Caco-2 (cell line): ENCODE data around the gene TJAP1. TPM values are rescaled to one million over a fixed set of nuclear protein-coding genes. Genes with fewer than 3 reads are reported as not detected.
A peak's percentile ranks its signal among the peaks of the same experiment; 100 is the strongest.

ENCODE experiments used
- BruUV-seq: library from RNA; stranded (reverse); fragments of 400-500 nt; replicated peaks from 2 replicates; lab custom pipeline; 2021; lab: Mats Ljungman, UMichigan
- CTCF ChIA-PET: fragments of 300-600 bp; sonication (Branson Sonifier 250); formaldehyde crosslinking; loops from one replicate; lab custom pipeline; 2022; ENCODE audit warnings: antibody characterized with exemption; lab: Charles Lee
- POLR2A ChIA-PET: fragments of 300-600 bp; sonication (Branson Sonifier 250); formaldehyde crosslinking; loops from one replicate; lab custom pipeline; 2022; ENCODE audit warnings: antibody characterized with exemption; lab: Charles Lee
- DNase-seq, 2 experiments: peaks; one replicate each; pipeline versions ENCODE4 v3.0.0 to v3.0.0-alpha.2; 2020 to 2022
- H3K27me3 ChIP-seq: replicated peaks from 2 replicates; pipeline ENCODE4 v1.6.0; 2011; ENCODE audit warnings: low read length; ENCODE audit not compliant: control insufficient read depth, insufficient read depth
- H3K36me3 ChIP-seq: 2 replicates; pipeline ENCODE4 v1.5.1; 2011; ENCODE audit warnings: low read length; ENCODE audit not compliant: control insufficient read depth, insufficient read depth
- H3K4me1 ChIP-seq: fragments of 250-450 bp; sonication (Bioruptor Pico); 2 replicates; pipeline ENCODE4 v1.5.1; 2020; ENCODE audit warnings: mild to moderate bottlenecking
- H3K4me3 ChIP-seq: 2 replicates; pipeline ENCODE4 v1.5.1; 2011; ENCODE audit warnings: low read depth, mild to moderate bottlenecking, control low read depth, low read length
- H3K9me3 ChIP-seq: fragments of 250-450 bp; sonication (Bioruptor Pico); 2 replicates; pipeline ENCODE4 v1.5.1; 2020; ENCODE audit warnings: mild to moderate bottlenecking, moderate library complexity
- H3K27ac Mint-ChIP-seq: one replicate; pipeline ENCODE4 v1.8.0; 2022; ENCODE audit warnings: mixed read lengths; ENCODE audit not compliant: unreplicated experiment
- H3K27me3 Mint-ChIP-seq: one replicate; pipeline ENCODE4 v1.8.0; 2022; ENCODE audit warnings: mixed read lengths; ENCODE audit not compliant: insufficient read depth, unreplicated experiment
- H3K36me3 Mint-ChIP-seq: one replicate; pipeline ENCODE4 v1.8.0; 2022; ENCODE audit warnings: mild to moderate bottlenecking, mixed read lengths; ENCODE audit not compliant: insufficient read depth, unreplicated experiment
- H3K4me1 Mint-ChIP-seq: one replicate; pipeline ENCODE4 v1.8.0; 2022; ENCODE audit warnings: low read depth, mixed read lengths; ENCODE audit not compliant: unreplicated experiment
- H3K4me3 Mint-ChIP-seq: one replicate; pipeline ENCODE4 v1.8.0; 2022; ENCODE audit warnings: mild to moderate bottlenecking, moderate library complexity, mixed read lengths; ENCODE audit not compliant: unreplicated experiment
- H3K9me3 Mint-ChIP-seq: one replicate; pipeline ENCODE4 v1.8.0; 2022; ENCODE audit warnings: mixed read lengths; ENCODE audit not compliant: unreplicated experiment
- CTCF ChIP-seq, 2 experiments: fragments of 200-600 bp in 1 of 2; IDR thresholded peaks; 1 replicate in 1 of 2; 2 replicates in 1 of 2; pipeline versions ENCODE4 v1.5.1 to v1.8.0; 2011 to 2022; ENCODE audit warnings: antibody characterized with exemption in 1 of 2, control low read depth in 1 of 2, inconsistent platforms in 1 of 2, low read depth in 1 of 2, low read length in 1 of 2, mild to moderate bottlenecking in 1 of 2, moderate library complexity in 1 of 2; ENCODE audit not compliant: insufficient read depth in 1 of 2, severe bottlenecking in 1 of 2, unreplicated experiment in 1 of 2
- intact Hi-C: fragments of 100-400 bp; cut with micrococcal nuclease; formaldehyde crosslinking; loops from one replicate; pipeline ENCODE4 v1.10.0; 2022; ENCODE audit not compliant: unreplicated experiment
- total RNA-seq: library from RNA; stranded (reverse); gene quantifications from 2 replicates; pipeline ENCODE4 v1.2.3, GENCODE V29; 2022

Gene TJAP1
- total RNA-seq, 1 experiment from 2014 or later: 34.0 TPM

DNA sequence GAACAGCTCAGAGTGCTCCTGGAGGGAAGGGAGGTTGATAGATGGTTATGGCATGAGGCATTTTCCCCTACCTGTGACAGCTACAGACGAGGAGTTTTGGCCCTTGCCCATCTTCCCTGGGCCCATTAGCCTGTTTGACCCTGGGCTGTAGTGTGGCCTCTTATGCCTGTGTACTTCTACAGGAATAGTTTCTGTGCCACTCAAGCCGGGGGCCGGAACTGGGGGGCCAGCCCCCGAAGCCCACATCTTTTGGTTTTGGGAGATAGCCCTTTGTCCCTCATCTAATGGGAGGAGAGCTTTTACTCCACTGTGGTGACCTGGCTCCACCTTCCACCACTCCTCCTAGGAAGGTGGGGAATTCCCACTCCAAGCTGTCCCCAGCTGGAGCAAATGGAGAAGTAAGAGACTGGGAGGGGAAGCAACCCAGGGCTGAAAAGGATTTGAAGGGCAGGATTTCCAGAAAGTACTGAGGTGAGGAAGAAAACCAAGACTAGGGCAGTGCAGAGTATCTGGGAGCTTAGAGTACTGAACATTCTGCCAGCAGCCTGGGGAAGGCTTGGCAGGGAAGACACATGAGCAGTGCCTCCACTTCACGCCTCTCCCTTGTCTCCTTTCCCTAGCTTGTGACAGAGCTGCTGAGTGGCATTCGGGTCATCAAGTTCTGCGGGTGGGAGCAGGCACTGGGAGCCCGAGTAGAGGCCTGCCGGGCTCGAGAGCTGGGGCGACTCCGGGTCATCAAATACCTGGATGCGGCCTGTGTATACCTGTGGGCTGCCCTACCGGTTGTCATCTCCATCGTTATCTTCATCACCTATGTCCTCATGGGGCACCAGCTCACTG lies 43.1 kb upstream of the TJAP1 start:
- Mint-ChIP-seq H3K4me1 (peaks cover 15% of the 10 kb centered on the region), H3K27me3 (no peaks in the 10 kb centered on the region), H3K4me3 (no peak overlapping the region), H3K36me3 (peaks cover 4% of the 10 kb centered on the region), H3K9me3 (no peaks in the 10 kb centered on the region), H3K27ac (no peak overlapping the region)
- POLR2A ChIA-PET: no interaction called here
- Histone ChIP-seq H3K4me3 (no peak overlapping the region), H3K4me1 (peaks cover 17% of the 10 kb centered on the region), H3K9me3 (no peaks in the 10 kb centered on the region), H3K27me3 (no peaks in the 10 kb centered on the region), H3K36me3 (peaks cover 6% of the 10 kb centered on the region; the same call in 1 of the 2 replicates)
- intact Hi-C loops: no loop called here
- no TSS peak for BruUV-seq
- no peak for TF ChIP-seq CTCF (IDR thresholded peaks at IDR 0.05; ENCODE audit: insufficient read depth in 1 of 2, low read depth in 1 of 2, low read length in 1 of 2, severe bottlenecking in 1 of 2, unreplicated experiment in 1 of 2)
- DNase-seq: no peak
- CTCF ChIA-PET: interaction anchor here (0.8 kb wide), 1 partner anchor 40 kb away, joined by 5 read pairs; no protein-coding TSS in a partner anchor

- no peak for DNase-seq
- TF ChIP-seq CTCF (IDR thresholded peaks at IDR 0.05; ENCODE audit: insufficient read depth in 1 of 2, low read depth in 1 of 2, low read length in 1 of 2, severe bottlenecking in 1 of 2, unreplicated experiment in 1 of 2): no peak
- BruUV-seq: no TSS peak
- Mint-ChIP-seq H3K27me3 (no peaks in the 10 kb centered on the region), H3K4me3 (no peak overlapping the region), H3K4me1 (peaks cover 15% of the 10 kb centered on the region), H3K9me3 (no peaks in the 10 kb centered on the region), H3K27ac (no peak overlapping the region), H3K36me3 (peaks cover 4% of the 10 kb centered on the region)
- no peaks in the 10 kb centered on the region for H3K9me3 ChIP-seq
- peaks cover 17% of the 10 kb centered on the region for H3K4me1 ChIP-seq
- H3K4me3 ChIP-seq: no peak overlapping the region
- POLR2A ChIA-PET: no interaction called here
- no peaks in the 10 kb centered on the region for H3K27me3 ChIP-seq
- CTCF ChIA-PET: no interaction called here
- H3K36me3 ChIP-seq: peaks cover 6% of the 10 kb centered on the region; the same call in 1 of the 2 replicates
- intact Hi-C loops: no loop called here
Observed at GRCh38 chr6:43434943-43435342, 42.4 kb upstream of the TJAP1 start.

DNA sequence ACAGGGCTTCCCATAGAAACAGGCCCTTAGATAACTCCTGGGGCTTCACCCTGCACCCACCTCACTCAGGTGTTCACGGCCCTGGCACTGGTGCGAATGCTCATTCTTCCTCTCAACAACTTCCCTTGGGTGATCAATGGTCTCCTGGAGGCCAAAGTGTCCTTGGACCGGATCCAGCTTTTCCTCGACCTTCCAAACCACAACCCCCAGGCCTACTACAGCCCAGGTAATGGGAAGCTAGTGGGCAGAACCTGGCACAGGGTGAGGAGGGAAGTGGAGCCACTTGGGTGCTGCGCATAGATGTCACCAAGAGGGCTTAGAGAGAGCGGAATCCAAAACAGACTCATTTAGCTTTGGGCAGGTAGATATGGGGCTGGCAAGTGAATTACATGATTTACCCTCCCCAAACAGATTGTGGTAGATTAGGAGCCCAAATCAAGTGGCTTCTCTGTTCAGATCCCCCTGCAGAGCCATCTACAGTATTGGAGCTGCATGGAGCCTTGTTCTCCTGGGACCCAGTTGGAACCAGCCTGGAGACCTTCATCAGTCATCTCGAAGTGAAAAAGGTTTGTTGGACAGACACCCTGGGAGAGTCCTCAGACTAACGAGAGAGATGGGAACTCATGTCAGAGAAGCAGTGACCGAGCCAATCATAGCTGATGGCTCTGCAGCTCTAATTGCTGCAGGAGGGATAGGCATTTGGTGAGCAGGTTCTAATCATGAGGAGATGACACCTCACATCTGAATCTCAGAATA lies 41.5 kb upstream of the TJAP1 start:
- H3K27me3 Mint-ChIP-seq: no peaks in the 10 kb centered on the region
- Histone ChIP-seq H3K9me3 (no peaks in the 10 kb centered on the region), H3K36me3 (peaks cover 6% of the 10 kb centered on the region; the same call in 1 of the 2 replicates), H3K27me3 (no peaks in the 10 kb centered on the region), H3K4me3 (no peak overlapping the region), H3K4me1 (peaks cover 17% of the 10 kb centered on the region)
- TF ChIP-seq CTCF (IDR thresholded peaks at IDR 0.05; ENCODE audit: insufficient read depth in 1 of 2, low read depth in 1 of 2, low read length in 1 of 2, severe bottlenecking in 1 of 2, unreplicated experiment in 1 of 2): no peak
- no peaks in the 10 kb centered on the region for H3K9me3 Mint-ChIP-seq
- intact Hi-C loops: loop anchor here (1.0 kb wide), 1 partner anchor 41 kb away; the partner anchor contains the start of gene TJAP1
- ChIA-PET CTCF (interaction anchor here (1.5 to 1.8 kb wide), 3 partner anchors 9 to 49 kb away, joined by 7 to 11 read pairs (median 9); partner anchors contain the start of gene ABCC10), POLR2A (interaction anchor here (0.9 kb wide), 1 partner anchor 36 kb away, joined by 3 read pairs; no protein-coding TSS in a partner anchor)
- no peak for DNase-seq
- H3K36me3 Mint-ChIP-seq: peaks cover 9% of the 10 kb centered on the region
- H3K27ac Mint-ChIP-seq: peak overlapping the region; percentile 59
- BruUV-seq: no TSS peak
- no peak overlapping the region for H3K4me3 Mint-ChIP-seq
- peaks cover 15% of the 10 kb centered on the region for H3K4me1 Mint-ChIP-seq
